ENCODE data around the gene KCNK4. TPM values are rescaled to one million over a fixed set of nuclear protein-coding genes. Genes with fewer than 3 reads are reported as not detected.

Gene KCNK4
- total RNA-seq, 3 donors from 2014 or later = not detected

DNA sequence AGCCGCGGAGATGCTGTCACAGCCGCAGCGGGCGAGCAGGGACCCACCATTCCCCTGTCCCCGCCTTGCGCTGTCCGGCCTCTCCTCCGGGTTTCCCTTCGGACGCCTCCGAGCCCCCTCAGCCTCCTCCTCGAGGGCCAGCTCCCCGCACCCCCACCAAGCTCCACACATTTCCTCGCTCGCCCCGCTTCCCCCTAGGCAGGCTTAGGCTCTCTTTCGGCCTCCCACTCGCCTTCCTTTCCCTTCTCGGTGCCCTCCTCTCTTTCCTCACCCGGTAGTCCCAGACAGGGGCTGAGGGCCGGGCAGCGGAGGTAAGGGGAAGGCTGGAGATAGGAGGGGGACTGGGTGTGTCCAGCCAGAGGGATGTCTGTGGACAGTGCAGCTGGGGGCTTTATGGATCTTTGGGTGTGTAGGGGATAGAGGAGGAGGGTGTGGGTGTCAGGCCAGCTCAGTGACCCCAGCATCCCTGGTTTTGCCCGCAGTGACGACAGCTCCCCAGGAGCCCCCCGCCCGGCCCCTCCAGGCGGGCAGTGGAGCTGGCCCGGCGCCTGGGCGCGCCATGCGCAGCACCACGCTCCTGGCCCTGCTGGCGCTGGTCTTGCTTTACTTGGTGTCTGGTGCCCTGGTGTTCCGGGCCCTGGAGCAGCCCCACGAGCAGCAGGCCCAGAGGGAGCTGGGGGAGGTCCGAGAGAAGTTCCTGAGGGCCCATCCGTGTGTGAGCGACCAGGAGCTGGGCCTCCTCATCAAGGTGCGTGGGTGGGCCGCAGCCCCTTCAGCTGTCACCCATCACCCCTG lies 1.6 kb downstream of the KCNK4 start:
- TF ChIP-seq, protein P1, sequence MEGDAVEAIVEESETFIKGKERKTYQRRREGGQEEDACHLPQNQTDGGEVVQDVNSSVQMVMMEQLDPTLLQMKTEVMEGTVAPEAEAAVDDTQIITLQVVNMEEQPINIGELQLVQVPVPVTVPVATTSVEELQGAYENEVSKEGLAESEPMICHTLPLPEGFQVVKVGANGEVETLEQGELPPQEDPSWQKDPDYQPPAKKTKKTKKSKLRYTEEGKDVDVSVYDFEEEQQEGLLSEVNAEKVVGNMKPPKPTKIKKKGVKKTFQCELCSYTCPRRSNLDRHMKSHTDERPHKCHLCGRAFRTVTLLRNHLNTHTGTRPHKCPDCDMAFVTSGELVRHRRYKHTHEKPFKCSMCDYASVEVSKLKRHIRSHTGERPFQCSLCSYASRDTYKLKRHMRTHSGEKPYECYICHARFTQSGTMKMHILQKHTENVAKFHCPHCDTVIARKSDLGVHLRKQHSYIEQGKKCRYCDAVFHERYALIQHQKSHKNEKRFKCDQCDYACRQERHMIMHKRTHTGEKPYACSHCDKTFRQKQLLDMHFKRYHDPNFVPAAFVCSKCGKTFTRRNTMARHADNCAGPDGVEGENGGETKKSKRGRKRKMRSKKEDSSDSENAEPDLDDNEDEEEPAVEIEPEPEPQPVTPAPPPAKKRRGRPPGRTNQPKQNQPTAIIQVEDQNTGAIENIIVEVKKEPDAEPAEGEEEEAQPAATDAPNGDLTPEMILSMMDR (IDR thresholded peaks at IDR 0.05) = no peak
- no peak for DNase-seq
- H3K4me1 ChIP-seq (ENCODE audit: low read depth) = peaks cover 13% of the 10 kb centered on the region
- no peak overlapping the region for H3K4me3 ChIP-seq
- ATAC-seq = peak; percentile 18
- intact Hi-C loops (cut with DNase I, micrococcal nuclease) = no loop called here
- H3K9me3 ChIP-seq = no peaks in the 10 kb centered on the region
- H3K36me3 ChIP-seq (ENCODE audit: low read depth) = no peaks in the 10 kb centered on the region

DNA sequence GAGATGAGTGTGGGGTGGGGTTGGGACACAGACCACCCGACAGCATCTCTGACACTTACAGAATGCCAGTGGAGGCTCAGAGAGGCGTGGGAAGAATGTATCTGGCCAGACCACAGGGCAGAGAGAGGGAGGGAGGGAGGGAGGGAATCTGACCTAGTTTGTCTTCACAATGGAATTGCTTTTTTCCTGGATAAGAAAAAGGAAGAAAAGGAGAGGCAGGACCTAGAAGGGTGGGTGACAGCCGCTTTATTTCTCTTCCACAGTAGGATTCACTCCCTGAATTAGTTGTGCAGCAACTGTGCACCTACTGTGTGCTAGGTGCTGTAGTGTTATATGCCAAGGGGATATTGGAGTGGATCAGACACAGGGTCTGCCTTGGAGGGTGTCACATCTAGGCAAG lies 3.7 kb downstream of the KCNK4 start:
- peaks cover 21% of the 10 kb centered on the region for H3K4me1 ChIP-seq (ENCODE audit: low read depth)
- DNase-seq (no peak), ATAC-seq (no peak)
- intact Hi-C loops (cut with DNase I, micrococcal nuclease) = no loop called here
- no peaks in the 10 kb centered on the region for H3K36me3 ChIP-seq (ENCODE audit: low read depth)
- TF ChIP-seq, protein P1 (IDR thresholded peaks at IDR 0.05) = no peak
- H3K9me3 ChIP-seq = no peaks in the 10 kb centered on the region
- H3K4me3 ChIP-seq = no peak overlapping the region

DNA sequence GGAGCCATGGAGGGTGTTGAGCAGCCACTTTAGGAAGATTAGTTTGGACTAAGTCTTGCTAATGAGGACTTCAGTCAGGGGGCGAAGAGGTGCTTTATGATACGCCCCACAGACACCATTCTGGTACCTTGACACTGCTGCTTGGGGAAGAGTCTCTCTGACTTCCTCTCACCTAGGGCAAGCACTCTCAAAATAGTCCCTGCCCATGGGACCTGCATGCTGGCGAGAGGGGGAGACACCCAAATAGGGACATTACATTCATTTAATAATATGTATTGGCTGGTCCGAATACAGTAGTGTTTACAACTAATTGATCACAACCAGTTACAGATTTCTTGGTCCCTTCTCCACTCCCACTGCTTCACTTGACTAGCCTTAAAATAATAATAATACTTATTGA lies 4.7 kb downstream of the KCNK4 start:
- no peaks in the 10 kb centered on the region for H3K9me3 ChIP-seq
- H3K36me3 ChIP-seq (ENCODE audit: low read depth) = no peaks in the 10 kb centered on the region
- ATAC-seq = no peak
- intact Hi-C loops (cut with DNase I, micrococcal nuclease) = no loop called here
- no peak for DNase-seq
- TF ChIP-seq, protein P1 (IDR thresholded peaks at IDR 0.05) = no peak
- no peak overlapping the region for H3K4me3 ChIP-seq
- H3K4me1 ChIP-seq (ENCODE audit: low read depth) = peaks cover 31% of the 10 kb centered on the region

DNA sequence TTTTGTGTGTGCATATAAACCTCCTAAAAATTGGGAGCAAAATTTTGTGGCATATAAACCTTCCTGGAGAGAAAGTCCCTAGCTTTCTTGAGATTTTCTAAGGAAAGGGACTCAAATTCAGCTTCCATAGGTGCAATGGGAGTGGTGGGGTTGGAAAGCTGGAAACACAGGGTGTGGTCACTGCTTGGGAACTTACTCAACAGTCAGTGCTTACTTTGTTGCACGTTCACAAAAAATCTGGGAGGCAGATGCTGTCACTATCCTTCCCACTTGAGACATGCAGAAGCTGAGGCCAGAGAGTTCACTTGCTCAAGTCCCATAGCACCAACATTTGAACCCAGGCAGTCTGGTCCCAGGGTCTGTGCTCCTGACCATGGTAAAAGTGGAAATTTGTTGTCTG lies 5.1 kb downstream of the KCNK4 start:
- Histone ChIP-seq H3K4me3 (no peak overlapping the region), H3K4me1 (ENCODE audit: low read depth) (peaks cover 35% of the 10 kb centered on the region)
- intact Hi-C loops (cut with DNase I, micrococcal nuclease) = no loop called here

DNA sequence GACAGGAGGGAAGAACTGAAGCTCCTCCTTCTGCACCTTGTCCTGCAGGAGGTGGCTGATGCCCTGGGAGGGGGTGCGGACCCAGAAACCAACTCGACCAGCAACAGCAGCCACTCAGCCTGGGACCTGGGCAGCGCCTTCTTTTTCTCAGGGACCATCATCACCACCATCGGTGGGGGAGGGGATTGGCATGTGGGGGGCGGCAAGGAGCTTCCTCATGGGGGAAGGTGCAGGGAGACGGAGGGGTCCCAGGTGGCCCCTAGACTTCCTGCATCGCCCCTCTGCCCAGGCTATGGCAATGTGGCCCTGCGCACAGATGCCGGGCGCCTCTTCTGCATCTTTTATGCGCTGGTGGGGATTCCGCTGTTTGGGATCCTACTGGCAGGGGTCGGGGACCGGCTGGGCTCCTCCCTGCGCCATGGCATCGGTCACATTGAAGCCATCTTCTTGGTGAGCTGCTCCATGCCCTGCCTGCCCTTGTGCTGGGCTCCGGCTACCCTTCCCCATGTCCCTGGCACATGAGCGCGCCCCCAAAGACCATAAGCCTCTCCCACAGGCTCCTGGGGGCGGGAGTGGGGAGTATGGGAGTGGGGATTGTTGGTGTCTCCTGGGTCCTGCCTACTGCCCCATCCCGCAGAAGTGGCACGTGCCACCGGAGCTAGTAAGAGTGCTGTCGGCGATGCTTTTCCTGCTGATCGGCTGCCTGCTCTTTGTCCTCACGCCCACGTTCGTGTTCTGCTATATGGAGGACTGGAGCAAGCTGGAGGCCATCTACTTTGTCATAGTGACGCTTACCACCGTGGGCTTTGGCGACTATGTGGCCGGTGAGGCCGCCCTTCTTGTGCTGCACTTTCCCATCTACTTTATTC lies 6.0 kb downstream of the KCNK4 start:
- ATAC-seq (no peak), DNase-seq (no peak)
- no peaks in the 10 kb centered on the region for H3K9me3 ChIP-seq
- TF ChIP-seq, protein P1 (IDR thresholded peaks at IDR 0.05) = no peak
- peaks cover 27% of the 10 kb centered on the region for H3K4me1 ChIP-seq (ENCODE audit: low read depth)
- H3K36me3 ChIP-seq (ENCODE audit: low read depth) = no peaks in the 10 kb centered on the region
- intact Hi-C loops (cut with DNase I, micrococcal nuclease) = no loop called here
- H3K4me3 ChIP-seq = no peak overlapping the region

More for the DNA sequence above, 5.1 kb downstream of the KCNK4 start:
- ATAC-seq = no peak
- Histone ChIP-seq H3K9me3 (no peaks in the 10 kb centered on the region), H3K36me3 (ENCODE audit: low read depth) (no peaks in the 10 kb centered on the region)
- no peak for DNase-seq
- TF ChIP-seq, protein P1 (IDR thresholded peaks at IDR 0.05) = no peak
